HepG2 (cell line): Measurements from ENCODE around the gene CCN6.

Source experiments
- CTCF ChIP-seq: sonication (generic); formaldehyde crosslinking; IDR thresholded peaks from 2 replicates; pipeline ENCODE4 v1.5.0; 2020; ENCODE audit warnings: mild to moderate bottlenecking, missing genetic modification reagents, moderate library complexity
- EHMT2 ChIP-seq: fragments of 200-600 bp; sonication (generic); IDR thresholded peaks from 2 replicates; pipeline ENCODE4 v1.7.0; 2017; ENCODE audit warnings: antibody characterized with exemption, low read depth, low read length, borderline replicate concordance
- HMGXB3 ChIP-seq: sonication (generic); formaldehyde crosslinking; IDR thresholded peaks from 2 replicates; pipeline ENCODE4 v1.4.0; 2020; ENCODE audit warnings: missing genetic modification reagents, borderline replicate concordance
- MAX ChIP-seq: IDR thresholded peaks from 2 replicates; pipeline ENCODE4 v1.6.1; 2012; ENCODE audit warnings: inconsistent platforms
- ZMYM3 ChIP-seq: sonication (generic); formaldehyde crosslinking; IDR thresholded peaks from 2 replicates; pipeline ENCODE4 v1.5.1; 2020; ENCODE audit warnings: mild to moderate bottlenecking, missing genetic modification reagents
- ZNF3 ChIP-seq: IDR thresholded peaks from 2 replicates; pipeline ENCODE4 v1.7.0; 2017; ENCODE audit warnings: inconsistent platforms
- ZNF558 ChIP-seq: sonication (generic); formaldehyde crosslinking; IDR thresholded peaks from 2 replicates; pipeline ENCODE4 v1.9.0; 2022; ENCODE audit warnings: mild to moderate bottlenecking, missing genetic modification reagents, borderline replicate concordance
- ZNF7 ChIP-seq: IDR thresholded peaks from 2 replicates; pipeline ENCODE4 v1.6.1; 2016; ENCODE audit warnings: missing biosample characterization, missing genetic modification reagents
- ZNF747 ChIP-seq: sonication (generic); formaldehyde crosslinking; IDR thresholded peaks from 2 replicates; pipeline ENCODE4 v1.8.1; 2023; ENCODE audit warnings: missing genetic modification reagents, mild to moderate bottlenecking, borderline replicate concordance
- ZNF75D ChIP-seq: sonication (generic); formaldehyde crosslinking; IDR thresholded peaks from 2 replicates; pipeline ENCODE4 v1.8.1; 2023; ENCODE audit warnings: missing genetic modification reagents, mild to moderate bottlenecking, borderline replicate concordance
- ZNF839 ChIP-seq: sonication (generic); formaldehyde crosslinking; IDR thresholded peaks from 2 replicates; pipeline ENCODE4 v1.4.0; 2020; ENCODE audit warnings: missing genetic modification reagents, mild to moderate bottlenecking, borderline replicate concordance

- TF ChIP-seq ZNF747 (CRISPR knock-in tag): no peak
- TF ChIP-seq ZNF839 (CRISPR knock-in tag): no peak
- no peak for TF ChIP-seq ZNF558 (CRISPR knock-in tag)
- no peak for TF ChIP-seq ZNF3 (CRISPR knock-in tag)
- TF ChIP-seq HMGXB3: no peak
- TF ChIP-seq ZNF7: no peak
- no peak for TF ChIP-seq ZMYM3 (CRISPR knock-in tag)
- no peak for TF ChIP-seq MAX
- no peak for TF ChIP-seq EHMT2
- no peak for TF ChIP-seq ZNF75D
- no peak for TF ChIP-seq CTCF (CRISPR knock-in tag)
Measured at GRCh38 chr6:112008482-112008881, 45.4 kb upstream of the CCN6 start.
